HUES48 (cell line): ENCODE measurements around the gene POLR2A.

ENCODE experiments used
- H3K27ac ChIP-seq: one replicate; pipeline ENCODE4 v1.7.0; 2013; ENCODE audit warnings: low read depth, low read length, inconsistent platforms
- H3K27me3 ChIP-seq: 2 replicates; pipeline ENCODE4 v1.6.1; 2013; ENCODE audit warnings: mild to moderate bottlenecking, low read length; ENCODE audit not compliant: control insufficient read depth, insufficient read depth
- H3K36me3 ChIP-seq: 2 replicates; pipeline ENCODE4 v1.6.1; 2013; ENCODE audit warnings: low read length; ENCODE audit not compliant: control insufficient read depth, insufficient read depth
- H3K4me1 ChIP-seq: 2 replicates; pipeline ENCODE4 v1.6.1; 2013; ENCODE audit warnings: mild to moderate bottlenecking, low read length; ENCODE audit not compliant: control insufficient read depth, insufficient read depth
- H3K4me3 ChIP-seq: 2 replicates; pipeline ENCODE4 v1.5.1; 2013; ENCODE audit warnings: mild to moderate bottlenecking, low read depth, low read length
- H3K9ac ChIP-seq: 2 replicates; pipeline ENCODE4 v1.6.1; 2013; ENCODE audit warnings: mild to moderate bottlenecking, low read depth, low read length, moderate library complexity
- H3K9me3 ChIP-seq: 2 replicates; pipeline ENCODE4 v1.6.1; 2013; ENCODE audit warnings: low read length; ENCODE audit not compliant: control insufficient read depth, insufficient read depth

Gene POLR2A

GRCh38 chr17:7512105-7512504 is 27.9 kb downstream of the POLR2A start:
- Histone ChIP-seq H3K9me3 (no peaks in the 10 kb centered on the region), H3K27ac (no peak overlapping the region), H3K4me3 (no peak overlapping the region), H3K27me3 (no peaks in the 10 kb centered on the region), H3K36me3 (peaks cover 72% of the 10 kb centered on the region), H3K9ac (no peak overlapping the region), H3K4me1 (no peaks in the 10 kb centered on the region)

GRCh38 chr17:7512824-7513540 is 28.8 kb downstream of the POLR2A start:
- Histone ChIP-seq H3K27me3 (no peaks in the 10 kb centered on the region), H3K36me3 (peaks cover 64% of the 10 kb centered on the region), H3K9ac (no peak overlapping the region), H3K27ac (no peak overlapping the region), H3K9me3 (no peaks in the 10 kb centered on the region), H3K4me3 (no peak overlapping the region), H3K4me1 (no peaks in the 10 kb centered on the region)

- Histone ChIP-seq H3K9me3 (no peaks in the 10 kb centered on the region), H3K27ac (no peak overlapping the region), H3K9ac (no peak overlapping the region), H3K4me1 (no peaks in the 10 kb centered on the region), H3K36me3 (peaks cover 54% of the 10 kb centered on the region), H3K27me3 (no peaks in the 10 kb centered on the region), H3K4me3 (no peak overlapping the region)
These were observed 29.8 kb downstream of the POLR2A start for GRCh38 chr17:7513850-7514419.

GRCh38 chr17:7515911-7516610 is 31.9 kb downstream of the POLR2A start:
- Histone ChIP-seq H3K36me3 (peaks cover 34% of the 10 kb centered on the region), H3K27ac (no peak overlapping the region), H3K9ac (no peak overlapping the region)

GRCh38 chr17:7523033-7523432 is 38.9 kb downstream of the POLR2A start:
- H3K9ac ChIP-seq = no peak overlapping the region
- H3K4me3 ChIP-seq = no peak overlapping the region
- H3K4me1 ChIP-seq = no peaks in the 10 kb centered on the region
- H3K27ac ChIP-seq = no peak overlapping the region
- H3K36me3 ChIP-seq = no peaks in the 10 kb centered on the region
- H3K9me3 ChIP-seq = peaks cover 1% of the 10 kb centered on the region; the same call in 1 of the 2 replicates
- no peaks in the 10 kb centered on the region for H3K27me3 ChIP-seq

More at GRCh38 chr17:7515911-7516610, 31.9 kb downstream of the POLR2A start:
- no peaks in the 10 kb centered on the region for H3K27me3 ChIP-seq
- H3K9me3 ChIP-seq = no peaks in the 10 kb centered on the region
- no peak overlapping the region for H3K4me3 ChIP-seq
- no peaks in the 10 kb centered on the region for H3K4me1 ChIP-seq

- H3K27ac ChIP-seq = no peak overlapping the region
- H3K9ac ChIP-seq = no peak overlapping the region
- H3K36me3 ChIP-seq = no peaks in the 10 kb centered on the region
- no peaks in the 10 kb centered on the region for H3K27me3 ChIP-seq
- peaks cover 8% of the 10 kb centered on the region; the same call in 1 of the 2 replicates for H3K9me3 ChIP-seq
- no peak overlapping the region for H3K4me3 ChIP-seq
- H3K4me1 ChIP-seq = no peaks in the 10 kb centered on the region
These were observed 44.7 kb downstream of the POLR2A start for GRCh38 chr17:7528842-7529241.

- no peaks in the 10 kb centered on the region for H3K36me3 ChIP-seq
- H3K9me3 ChIP-seq = peaks cover 8% of the 10 kb centered on the region; the same call in 1 of the 2 replicates
- no peak overlapping the region for H3K9ac ChIP-seq
- H3K27ac ChIP-seq = no peak overlapping the region
- no peak overlapping the region for H3K4me3 ChIP-seq
- H3K27me3 ChIP-seq = no peaks in the 10 kb centered on the region
- no peaks in the 10 kb centered on the region for H3K4me1 ChIP-seq
These were observed 46.1 kb downstream of the POLR2A start for GRCh38 chr17:7530023-7530900.

- Histone ChIP-seq H3K27ac (no peak overlapping the region), H3K27me3 (no peaks in the 10 kb centered on the region), H3K36me3 (no peaks in the 10 kb centered on the region), H3K9ac (no peak overlapping the region), H3K9me3 (no peaks in the 10 kb centered on the region), H3K4me3 (no peak overlapping the region), H3K4me1 (no peaks in the 10 kb centered on the region)
These were observed 53.9 kb downstream of the POLR2A start for GRCh38 chr17:7538050-7538449.

GRCh38 chr17:7538891-7539545 is 54.9 kb downstream of the POLR2A start:
- H3K27ac ChIP-seq = no peak overlapping the region
- no peaks in the 10 kb centered on the region for H3K4me1 ChIP-seq
- no peak overlapping the region for H3K4me3 ChIP-seq
- no peaks in the 10 kb centered on the region for H3K36me3 ChIP-seq
- H3K9me3 ChIP-seq = no peaks in the 10 kb centered on the region
- no peak overlapping the region for H3K9ac ChIP-seq
- H3K27me3 ChIP-seq = no peaks in the 10 kb centered on the region

GRCh38 chr17:7541074-7541621 is 57.0 kb downstream of the POLR2A start:
- Histone ChIP-seq H3K4me1 (no peaks in the 10 kb centered on the region), H3K4me3 (no peak overlapping the region), H3K27ac (no peak overlapping the region)

More at GRCh38 chr17:7541074-7541621, 57.0 kb downstream of the POLR2A start:
- H3K9ac ChIP-seq = no peak overlapping the region
- H3K36me3 ChIP-seq = no peaks in the 10 kb centered on the region
- no peaks in the 10 kb centered on the region for H3K9me3 ChIP-seq
- H3K27me3 ChIP-seq = no peaks in the 10 kb centered on the region
